Measurements from ENCODE around the gene TMEM52B. TPM values are rescaled to one million over a fixed set of nuclear protein-coding genes. Genes with fewer than 3 reads are reported as not detected.
"Not testable (repeated sequence)": the region's sequence is repeated elsewhere in the genome, so short reads cannot be mapped to it uniquely, and the experiment has no call there.

TMEM52B gene
- total RNA-seq, 1 donor from 2014 or later: not detected

GRCh38 chr12:10211101-10211939 lies 32.5 kb downstream of the TMEM52B start:
- DNase-seq (ENCODE audit: extremely low read depth, low read depth, low spot score): no peak

GRCh38 chr12:10211940-10212738 lies 33.3 kb downstream of the TMEM52B start:
- peak; percentile 95 for DNase-seq (ENCODE audit: extremely low read depth, low read depth, low spot score)

GRCh38 chr12:10212739-10213131 lies 33.9 kb downstream of the TMEM52B start, which contains the start of gene GABARAPL1:
Gene GABARAPL1, plus strand, starts transcription at chr12:10212877. Its CDS starts 253 bp downstream, at chr12:10213130.
- no peak for DNase-seq (ENCODE audit: extremely low read depth, low read depth, low spot score)

DNA sequence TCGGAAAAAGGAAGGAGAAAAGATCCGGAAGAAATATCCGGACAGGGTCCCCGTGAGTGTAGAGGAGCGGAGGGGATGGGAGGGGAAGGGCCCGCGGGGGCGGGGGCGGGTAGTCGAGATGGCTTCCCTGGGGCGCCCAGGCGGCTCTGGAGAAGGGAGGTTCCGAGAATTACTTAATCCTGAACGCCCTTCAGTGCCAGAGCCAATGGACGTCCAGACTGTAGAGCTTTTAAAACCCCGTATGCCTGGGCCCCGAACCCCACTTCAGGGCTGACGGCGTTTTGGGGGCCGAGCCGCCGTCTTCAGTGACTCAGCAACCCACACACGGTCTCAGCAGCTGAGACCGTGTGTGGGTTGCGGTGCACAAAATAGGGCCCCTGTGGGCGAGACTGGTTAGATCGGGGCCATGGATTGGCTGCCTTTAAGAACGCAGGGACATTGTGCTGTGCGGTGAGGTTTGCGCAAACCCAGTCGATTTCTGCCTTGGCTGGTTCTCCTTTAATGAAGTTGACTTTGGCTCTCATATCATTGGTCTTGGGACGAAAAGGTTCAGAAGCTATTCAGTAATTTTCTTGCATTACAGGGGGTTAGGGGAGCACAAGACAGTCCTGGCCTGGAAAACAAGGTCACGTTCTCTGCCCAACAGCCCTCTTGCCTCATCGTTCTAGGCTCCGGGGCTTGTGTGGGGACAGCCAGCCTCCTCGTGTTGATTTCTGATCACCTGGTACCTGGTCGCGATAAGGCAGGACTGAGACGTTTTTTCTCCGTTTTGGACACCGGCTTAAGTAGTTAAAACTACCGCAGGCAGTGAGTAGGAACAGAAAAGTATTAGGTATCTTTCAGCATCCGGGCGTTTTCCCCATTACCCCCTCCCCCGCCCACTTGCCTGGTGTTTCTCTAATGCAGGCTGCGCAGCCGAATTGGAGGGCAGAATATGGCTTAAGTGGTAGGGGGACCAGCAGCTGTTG lies 34.6 kb downstream of the TMEM52B start:
- DNase-seq (ENCODE audit: extremely low read depth, low read depth, low spot score): no peak

GRCh38 chr12:10214136-10214894 lies 35.5 kb downstream of the TMEM52B start:
- no peak for DNase-seq (ENCODE audit: extremely low read depth, low read depth, low spot score)

DNA sequence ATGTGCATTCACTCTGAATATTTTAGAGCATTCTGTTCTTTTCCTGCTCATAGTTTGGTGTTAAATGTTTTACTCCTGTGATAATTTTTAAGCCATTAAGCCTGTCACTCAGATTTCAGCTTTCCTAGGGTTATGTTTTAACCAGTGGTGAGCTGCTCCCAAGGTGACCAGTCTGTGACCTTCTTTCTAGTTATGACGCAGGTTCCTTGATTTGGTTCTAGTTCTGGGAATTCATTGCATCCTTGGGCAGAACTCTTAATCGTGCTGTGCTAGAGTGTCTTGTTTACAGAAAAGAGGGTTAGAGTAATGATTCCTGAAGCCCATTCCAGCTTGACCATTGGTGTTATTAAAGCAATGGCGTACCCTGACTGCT lies 36.0 kb downstream of the TMEM52B start:
- no peak for DNase-seq (ENCODE audit: extremely low read depth, low read depth, low spot score)

- DNase-seq (ENCODE audit: extremely low read depth, low read depth, low spot score): no peak
Measured at GRCh38 chr12:10215436-10215835, 36.6 kb downstream of the TMEM52B start.

DNA sequence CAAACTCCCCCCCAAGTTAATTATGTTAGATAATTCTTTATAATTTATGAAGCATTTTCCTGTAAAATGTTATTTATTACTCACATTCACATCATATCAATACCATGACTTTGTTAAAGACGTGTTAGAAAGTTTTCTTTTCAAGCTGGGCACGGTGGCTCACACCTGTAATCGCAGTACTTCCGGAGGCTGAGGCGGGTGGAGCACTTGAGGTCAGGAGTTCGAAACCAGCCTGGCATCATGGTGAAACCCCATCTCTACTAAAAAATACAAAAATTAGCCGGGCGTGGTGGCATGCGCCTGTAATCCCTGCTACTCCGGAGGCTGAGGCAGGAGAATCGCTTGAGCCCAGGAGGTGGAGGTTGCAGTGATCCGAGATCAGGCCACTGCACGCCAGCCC lies 37.1 kb downstream of the TMEM52B start:
- not testable (repeated sequence) for DNase-seq (ENCODE audit: extremely low read depth, low read depth, low spot score)

DNA sequence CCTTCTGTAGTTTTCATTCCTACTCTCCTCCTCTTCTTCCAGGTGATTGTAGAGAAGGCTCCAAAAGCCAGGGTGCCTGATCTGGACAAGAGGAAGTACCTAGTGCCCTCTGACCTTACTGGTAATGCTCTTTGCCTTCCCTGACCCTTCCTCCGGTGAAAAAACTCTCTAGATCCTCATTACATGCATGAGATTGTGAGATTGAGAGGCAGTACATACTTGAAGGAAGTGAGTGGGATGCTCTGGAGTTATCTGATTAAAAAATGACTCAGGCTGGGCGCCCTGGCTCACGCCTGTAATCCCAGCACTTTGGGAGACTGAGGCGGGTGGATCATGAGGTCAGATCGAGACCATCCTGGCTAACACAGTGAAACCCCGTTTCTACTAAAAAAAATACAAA lies 39.2 kb downstream of the TMEM52B start:
- DNase-seq (ENCODE audit: extremely low read depth, low read depth, low spot score): no peak

DNA sequence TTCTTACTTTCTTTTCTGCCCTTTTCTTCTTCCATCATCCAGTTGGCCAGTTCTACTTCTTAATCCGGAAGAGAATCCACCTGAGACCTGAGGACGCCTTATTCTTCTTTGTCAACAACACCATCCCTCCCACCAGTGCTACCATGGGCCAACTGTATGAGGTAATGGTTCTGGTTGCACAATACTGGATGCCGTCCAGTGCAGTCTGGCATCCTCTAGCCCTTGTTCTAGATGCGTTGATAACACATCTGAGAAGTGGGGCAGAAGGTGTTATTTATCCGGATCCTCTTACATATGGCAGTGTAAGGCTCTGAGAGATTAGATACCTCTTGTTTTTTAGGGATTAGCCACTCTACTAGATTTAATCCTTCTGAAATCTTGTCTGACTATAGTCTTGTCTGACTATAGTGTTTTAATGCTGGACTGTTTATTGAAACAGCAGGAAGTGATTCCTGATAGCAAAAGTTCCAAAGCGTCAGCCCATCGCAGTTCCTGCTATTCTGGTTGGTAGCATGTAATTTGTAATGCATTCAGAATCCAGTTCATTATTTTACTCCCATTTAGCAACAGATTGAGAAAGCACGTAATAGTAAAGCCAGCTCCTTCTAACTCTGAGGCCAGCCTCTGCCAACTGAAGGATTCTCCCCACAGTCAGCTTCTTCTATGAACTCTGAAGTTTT lies 41.7 kb downstream of the TMEM52B start:
- DNase-seq (ENCODE audit: extremely low read depth, low read depth, low spot score): no peak

DNA sequence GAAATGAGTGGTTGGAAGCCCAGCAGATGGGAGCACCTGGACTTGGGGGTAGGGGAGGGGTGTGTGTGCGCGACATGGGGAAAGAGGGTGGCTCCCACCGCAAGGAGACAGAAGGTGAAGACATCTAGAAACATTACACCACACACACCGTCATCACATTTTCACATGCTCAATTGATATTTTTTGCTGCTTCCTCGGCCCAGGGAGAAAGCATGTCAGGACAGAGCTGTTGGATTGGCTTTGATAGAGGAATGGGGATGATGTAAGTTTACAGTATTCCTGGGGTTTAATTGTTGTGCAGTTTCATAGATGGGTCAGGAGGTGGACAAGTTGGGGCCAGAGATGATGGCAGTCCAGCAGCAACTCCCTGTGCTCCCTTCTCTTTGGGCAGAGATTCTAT lies 43.0 kb downstream of the TMEM52B start:
- no peak for DNase-seq (ENCODE audit: extremely low read depth, low read depth, low spot score)

GRCh38 chr12:10223208-10223607 lies 44.4 kb downstream of the TMEM52B start:
- DNase-seq (ENCODE audit: extremely low read depth, low read depth, low spot score): no peak

GRCh38 chr12:10225426-10225825 lies 46.6 kb downstream of the TMEM52B start:
- DNase-seq (ENCODE audit: extremely low read depth, low read depth, low spot score): not testable (repeated sequence)

DNA sequence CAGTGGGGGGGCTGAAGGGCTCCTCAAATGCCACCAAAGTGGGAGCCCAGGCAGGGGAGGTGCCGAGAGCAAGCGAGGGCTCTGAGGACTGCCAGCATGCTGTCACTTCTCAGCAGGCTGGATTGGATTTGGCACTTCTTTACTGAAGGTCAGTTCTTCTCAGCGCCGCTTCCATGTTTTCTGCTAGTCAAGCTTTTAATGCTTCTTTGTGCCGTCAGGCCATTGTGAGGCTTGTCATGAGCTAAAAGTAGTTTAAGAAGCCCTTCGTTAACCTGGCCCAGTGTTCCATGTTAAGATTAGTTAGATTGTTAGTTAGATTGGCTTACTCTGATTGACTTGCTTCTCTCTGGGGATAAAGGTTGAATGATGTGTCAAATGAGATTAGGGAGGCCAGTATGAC lies 47.3 kb downstream of the TMEM52B start:
- no peak for DNase-seq (ENCODE audit: extremely low read depth, low read depth, low spot score)

DNA sequence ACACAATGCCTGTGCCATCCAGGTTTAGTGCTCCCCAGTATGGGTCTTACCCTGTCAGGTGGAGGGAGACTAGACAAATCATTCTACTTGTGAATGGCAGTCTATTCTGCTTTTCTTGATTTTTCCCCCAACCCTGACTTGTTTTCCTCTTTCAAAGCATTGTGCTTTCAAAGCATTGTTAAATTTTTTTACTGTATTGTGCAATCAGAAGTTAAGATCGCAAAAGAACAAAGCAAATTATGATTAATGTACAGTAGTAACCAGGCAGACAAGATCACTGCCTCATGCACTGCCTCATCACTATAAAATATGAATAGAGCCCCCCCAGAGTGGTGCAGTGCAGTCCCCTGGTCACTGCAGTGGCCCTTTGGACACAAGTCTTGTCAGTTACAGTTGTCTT lies 47.9 kb downstream of the TMEM52B start:
- DNase-seq (ENCODE audit: extremely low read depth, low read depth, low spot score): no peak

- DNase-seq (ENCODE audit: extremely low read depth, low read depth, low spot score): no peak
Measured at GRCh38 chr12:10227648-10228047, 48.8 kb downstream of the TMEM52B start.

- DNase-seq (ENCODE audit: extremely low read depth, low read depth, low spot score): no peak
Measured at GRCh38 chr12:10234562-10234961, 55.7 kb downstream of the TMEM52B start.

DNA sequence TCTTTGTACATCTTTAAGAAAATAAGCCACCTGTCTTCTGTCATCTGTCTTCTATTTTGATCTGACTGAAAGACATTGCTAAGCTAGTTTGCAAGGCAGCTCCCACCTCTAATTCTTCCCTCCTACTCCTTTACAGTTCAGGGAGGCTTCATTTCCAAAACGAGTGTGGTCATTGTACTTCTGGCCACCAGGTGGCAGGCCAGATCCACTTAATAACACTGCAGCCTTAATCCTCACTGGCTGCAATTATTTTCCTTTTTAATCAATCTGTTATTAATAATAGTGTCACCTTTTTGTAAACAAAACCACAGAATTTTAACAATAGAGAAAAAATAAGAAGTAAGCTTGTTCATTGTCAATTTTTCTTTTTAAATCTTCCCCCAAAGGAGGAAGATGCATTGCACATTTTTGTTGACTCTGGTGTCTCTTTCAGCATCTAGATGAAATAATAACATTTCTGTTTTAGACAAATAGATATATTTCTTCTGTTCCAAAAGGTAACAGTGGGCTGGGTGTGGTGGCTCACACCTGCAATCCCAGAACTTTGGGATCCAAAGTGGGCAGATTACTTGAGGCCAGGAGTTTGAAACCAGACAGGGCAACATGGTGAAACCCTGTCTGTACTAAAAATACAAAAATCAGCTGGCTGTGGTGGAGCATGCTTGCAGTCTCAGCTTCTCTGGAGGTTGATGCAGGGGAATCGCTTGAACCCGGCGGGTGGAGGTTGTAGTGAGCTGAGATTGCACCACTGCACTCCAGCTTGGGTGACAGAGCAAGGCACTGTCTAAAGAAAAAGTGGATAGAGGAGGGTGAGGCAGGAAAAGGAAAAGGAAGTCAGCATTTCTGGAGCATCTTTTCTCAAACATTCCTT lies 57.2 kb downstream of the TMEM52B start:
- no peak for DNase-seq (ENCODE audit: extremely low read depth, low read depth, low spot score)

All from glomerular endothelial cell (primary cell).